Body of pancreas (tissue), 4 donors: ENCODE measurements around the gene RAB34.

Experiments used
- POLR2A ChIP-seq, 3 donors: fragments of 450-650 bp; IDR thresholded peaks; one replicate each; pipeline ENCODE4 v1.6.1; 2016; ENCODE audit warnings: antibody characterized with exemption in 3 of 3, mild to moderate bottlenecking in 2 of 3
- TF ChIP-seq, protein P1 (sequence below), 7 experiments: fragments of 450-650 bp in 4 of 7; fragments of 200-600 bp in 3 of 7; sonication (generic) in 3 of 7; IDR thresholded peaks; one replicate each; pipeline ENCODE4 v1.5.1; 2016 to 2019; ENCODE audit warnings: antibody characterized with exemption in 7 of 7

DNA sequence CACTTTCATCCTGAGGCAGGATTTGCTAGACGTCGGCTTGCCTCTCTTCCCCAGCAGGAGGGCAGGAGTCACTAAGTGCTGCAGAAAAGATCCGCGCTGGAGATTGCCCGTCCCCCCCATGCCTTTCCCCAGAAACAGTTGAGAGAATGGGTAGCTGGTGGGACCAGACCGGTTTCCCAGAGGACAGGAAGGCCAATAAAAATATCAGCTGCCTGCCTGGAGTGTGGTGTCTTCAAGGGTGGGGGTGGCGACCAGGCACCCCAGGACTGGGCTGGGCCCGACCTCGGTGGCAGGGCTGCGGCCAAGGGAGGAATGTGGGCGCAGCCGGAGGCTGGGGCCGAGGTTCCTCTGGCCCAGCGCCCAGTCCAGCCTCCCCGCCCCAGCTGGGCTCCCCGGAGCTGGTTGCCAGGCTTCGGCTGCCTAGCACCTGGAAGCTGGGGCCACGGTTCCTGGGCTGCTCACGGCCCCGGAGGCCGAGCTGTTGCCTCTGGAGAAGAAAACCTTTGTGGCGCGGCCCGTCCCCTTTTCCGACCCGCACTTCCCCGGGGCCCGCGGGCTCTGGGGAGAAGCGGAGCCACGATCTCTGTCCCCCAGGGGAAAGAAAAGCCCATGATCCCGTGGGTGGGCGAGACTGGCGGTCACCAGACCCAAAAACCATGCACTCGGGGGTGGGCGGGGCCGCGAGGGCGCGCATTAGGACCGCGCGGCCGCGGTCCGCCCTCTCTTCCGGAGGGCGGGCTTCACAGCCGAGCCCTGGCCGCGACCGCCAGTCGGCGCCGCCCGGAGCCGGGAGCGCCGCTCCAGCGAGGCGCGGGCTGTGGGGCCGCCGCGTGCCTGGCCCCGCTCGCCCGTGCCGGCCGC, 25.8 kb upstream of the RAB34 start, which contains the start of gene TRAF4:
- TF ChIP-seq, protein P1, sequence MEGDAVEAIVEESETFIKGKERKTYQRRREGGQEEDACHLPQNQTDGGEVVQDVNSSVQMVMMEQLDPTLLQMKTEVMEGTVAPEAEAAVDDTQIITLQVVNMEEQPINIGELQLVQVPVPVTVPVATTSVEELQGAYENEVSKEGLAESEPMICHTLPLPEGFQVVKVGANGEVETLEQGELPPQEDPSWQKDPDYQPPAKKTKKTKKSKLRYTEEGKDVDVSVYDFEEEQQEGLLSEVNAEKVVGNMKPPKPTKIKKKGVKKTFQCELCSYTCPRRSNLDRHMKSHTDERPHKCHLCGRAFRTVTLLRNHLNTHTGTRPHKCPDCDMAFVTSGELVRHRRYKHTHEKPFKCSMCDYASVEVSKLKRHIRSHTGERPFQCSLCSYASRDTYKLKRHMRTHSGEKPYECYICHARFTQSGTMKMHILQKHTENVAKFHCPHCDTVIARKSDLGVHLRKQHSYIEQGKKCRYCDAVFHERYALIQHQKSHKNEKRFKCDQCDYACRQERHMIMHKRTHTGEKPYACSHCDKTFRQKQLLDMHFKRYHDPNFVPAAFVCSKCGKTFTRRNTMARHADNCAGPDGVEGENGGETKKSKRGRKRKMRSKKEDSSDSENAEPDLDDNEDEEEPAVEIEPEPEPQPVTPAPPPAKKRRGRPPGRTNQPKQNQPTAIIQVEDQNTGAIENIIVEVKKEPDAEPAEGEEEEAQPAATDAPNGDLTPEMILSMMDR (IDR thresholded peaks at IDR 0.05), result peak in 4 of 7 experiments; percentile 8 to 75 (median 44)
- TF ChIP-seq POLR2A (IDR thresholded peaks at IDR 0.05), result peak; percentile 22 to 81 (median 27)
